Ramos (cell line): Measurements from ENCODE around the gene HORMAD2.
"Not testable (repeated sequence)": the region's sequence is repeated elsewhere in the genome, so short reads cannot be mapped to it uniquely, and the experiment has no call there.

Source experiments
- in situ Hi-C: fragments of 300-500 bp; cut with MboI; formaldehyde crosslinking; loops from one replicate; pipeline ENCODE4 v1.14.3; 2022; ENCODE audit warnings: low sequenced_read_pairs; ENCODE audit not compliant: unreplicated experiment

HORMAD2 gene

GRCh38 chr22:30186041-30186440, 105.8 kb downstream of the HORMAD2 start:
- in situ Hi-C loops = no loop called here

GRCh38 chr22:30186510-30186909, 106.2 kb downstream of the HORMAD2 start:
- in situ Hi-C loops = no loop called here

- in situ Hi-C loops = no loop called here
Measured at GRCh38 chr22:30187094-30187493, 106.8 kb downstream of the HORMAD2 start.

- in situ Hi-C loops = no loop called here
Measured at GRCh38 chr22:30187529-30188407, 107.5 kb downstream of the HORMAD2 start.

GRCh38 chr22:30188911-30189310, 108.6 kb downstream of the HORMAD2 start:
- in situ Hi-C loops = no loop called here

- in situ Hi-C loops = no loop called here
Measured at GRCh38 chr22:30190574-30190973, 110.3 kb downstream of the HORMAD2 start.

- in situ Hi-C loops = no loop called here
Measured at GRCh38 chr22:30191040-30191701, 110.9 kb downstream of the HORMAD2 start.

GRCh38 chr22:30192427-30192826, 112.2 kb downstream of the HORMAD2 start:
- in situ Hi-C loops = no loop called here

GRCh38 chr22:30193031-30193775, 112.9 kb downstream of the HORMAD2 start:
- in situ Hi-C loops = no loop called here

- in situ Hi-C loops = no loop called here
Measured at GRCh38 chr22:30195245-30196140, 115.2 kb downstream of the HORMAD2 start.

- in situ Hi-C loops = no loop called here
Measured at GRCh38 chr22:30196141-30196879, 116.0 kb downstream of the HORMAD2 start.

- in situ Hi-C loops = no loop called here
Measured at GRCh38 chr22:30196880-30197336, 116.6 kb downstream of the HORMAD2 start.

- in situ Hi-C loops = no loop called here
Measured at GRCh38 chr22:30197389-30197788, 117.1 kb downstream of the HORMAD2 start.

GRCh38 chr22:30198152-30198825, 118.0 kb downstream of the HORMAD2 start:
- in situ Hi-C loops = no loop called here

- in situ Hi-C loops = no loop called here
Measured at GRCh38 chr22:30198921-30199320, 118.7 kb downstream of the HORMAD2 start.

- in situ Hi-C loops = not testable (repeated sequence)
Measured at GRCh38 chr22:30200905-30201304, 120.6 kb downstream of the HORMAD2 start.

- in situ Hi-C loops = no loop called here
Measured at GRCh38 chr22:30201945-30202344, 121.7 kb downstream of the HORMAD2 start.

- in situ Hi-C loops = no loop called here
Measured at GRCh38 chr22:30202531-30203006, 122.3 kb downstream of the HORMAD2 start.
